ENCODE measurements around the gene PLEKHA6.

DNA sequence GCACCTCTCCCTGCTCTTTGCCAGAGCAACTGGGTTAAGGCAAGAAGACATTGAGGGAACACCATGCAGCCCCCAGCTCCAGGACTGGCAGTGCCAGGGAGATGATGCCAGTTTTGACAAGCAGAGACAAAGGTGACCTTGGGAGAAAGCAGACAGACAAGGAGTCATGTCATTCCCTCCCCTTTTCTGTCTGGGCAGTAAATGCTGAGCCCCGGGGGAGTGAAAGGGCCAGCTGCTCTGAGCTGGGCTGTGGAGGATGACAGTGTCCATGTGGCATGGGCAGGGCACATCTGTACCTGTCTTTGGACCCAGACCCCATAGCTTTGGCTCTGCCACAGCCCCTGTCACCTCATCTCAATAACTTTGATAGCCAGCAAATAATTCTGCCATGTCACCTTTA is 24.2 kb downstream of the PLEKHA6 start:
- TF ChIP-seq, protein P1, sequence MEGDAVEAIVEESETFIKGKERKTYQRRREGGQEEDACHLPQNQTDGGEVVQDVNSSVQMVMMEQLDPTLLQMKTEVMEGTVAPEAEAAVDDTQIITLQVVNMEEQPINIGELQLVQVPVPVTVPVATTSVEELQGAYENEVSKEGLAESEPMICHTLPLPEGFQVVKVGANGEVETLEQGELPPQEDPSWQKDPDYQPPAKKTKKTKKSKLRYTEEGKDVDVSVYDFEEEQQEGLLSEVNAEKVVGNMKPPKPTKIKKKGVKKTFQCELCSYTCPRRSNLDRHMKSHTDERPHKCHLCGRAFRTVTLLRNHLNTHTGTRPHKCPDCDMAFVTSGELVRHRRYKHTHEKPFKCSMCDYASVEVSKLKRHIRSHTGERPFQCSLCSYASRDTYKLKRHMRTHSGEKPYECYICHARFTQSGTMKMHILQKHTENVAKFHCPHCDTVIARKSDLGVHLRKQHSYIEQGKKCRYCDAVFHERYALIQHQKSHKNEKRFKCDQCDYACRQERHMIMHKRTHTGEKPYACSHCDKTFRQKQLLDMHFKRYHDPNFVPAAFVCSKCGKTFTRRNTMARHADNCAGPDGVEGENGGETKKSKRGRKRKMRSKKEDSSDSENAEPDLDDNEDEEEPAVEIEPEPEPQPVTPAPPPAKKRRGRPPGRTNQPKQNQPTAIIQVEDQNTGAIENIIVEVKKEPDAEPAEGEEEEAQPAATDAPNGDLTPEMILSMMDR (IDR thresholded peaks at IDR 0.05): no peak
- no peak for TF ChIP-seq POLR2A (IDR thresholded peaks at IDR 0.05)

Data from right lobe of liver (tissue), 4 donors.